ENCODE measurements around the gene FMOD.

FMOD gene

GRCh38 chr1:203364094-203364801, 13.3 kb upstream of the FMOD start:
- Histone ChIP-seq H3F3A (ENCODE audit: insufficient read depth) (no peaks in the 10 kb centered on the region), H3K27me3 (ENCODE audit: low read length) (no peaks in the 10 kb centered on the region), H3K4me3 (ENCODE audit: insufficient read depth, low read length, poor library complexity, severe bottlenecking) (no peak overlapping the region), H2AFZ (ENCODE audit: low read depth, low read length, severe bottlenecking) (no peak overlapping the region), H4K20me1 (ENCODE audit: low read depth, low read length) (no peaks in the 10 kb centered on the region), H3K4me2 (ENCODE audit: low read depth, low read length, poor library complexity, severe bottlenecking) (no peak overlapping the region), H3K79me2 (ENCODE audit: insufficient read depth, low read length) (no peaks in the 10 kb centered on the region), H3K9me3 (ENCODE audit: insufficient read depth, low read length) (no peaks in the 10 kb centered on the region), H3K36me3 (ENCODE audit: low read length) (no peaks in the 10 kb centered on the region), H3K9me2 (replicated peaks; ENCODE audit: insufficient read depth, low read length) (no peaks in the 10 kb centered on the region), H3K27ac (ENCODE audit: low read depth, low read length) (no peak overlapping the region), H3K9ac (ENCODE audit: low read length) (no peak overlapping the region)
- TF ChIP-seq EZH2phosphoT487 (conservative IDR thresholded peaks at IDR 0.05; ENCODE audit: low read length), result no peak
- no peak for TF ChIP-seq CTCF (IDR thresholded peaks at IDR 0.05; ENCODE audit: insufficient read depth, low read length, poor library complexity, severe bottlenecking)

- TF ChIP-seq EZH2phosphoT487 (conservative IDR thresholded peaks at IDR 0.05; ENCODE audit: low read length) (no peak), CTCF (IDR thresholded peaks at IDR 0.05; ENCODE audit: insufficient read depth, low read length, poor library complexity, severe bottlenecking) (no peak)
- H3K4me2 ChIP-seq (ENCODE audit: low read depth, low read length, poor library complexity, severe bottlenecking), result no peak overlapping the region
These were observed 11.8 kb upstream of the FMOD start for GRCh38 chr1:203362720-203363025.

GRCh38 chr1:203361945-203362719, 11.2 kb upstream of the FMOD start:
- peak overlapping the region; percentile 22; the same call in 1 of the 2 replicates for H3K27ac ChIP-seq (ENCODE audit: low read depth, low read length)
- TF ChIP-seq CTCF (IDR thresholded peaks at IDR 0.05; ENCODE audit: insufficient read depth, low read length, poor library complexity, severe bottlenecking) (no peak), EZH2phosphoT487 (conservative IDR thresholded peaks at IDR 0.05; ENCODE audit: low read length) (no peak)
- no peaks in the 10 kb centered on the region for H3K27me3 ChIP-seq (ENCODE audit: low read length)
- H2AFZ ChIP-seq (ENCODE audit: low read depth, low read length, severe bottlenecking), result peak overlapping the region; percentile 52
- H3K36me3 ChIP-seq (ENCODE audit: low read length), result no peaks in the 10 kb centered on the region
- peak overlapping the region; percentile 31; the same call in 1 of the 2 replicates for H3K9ac ChIP-seq (ENCODE audit: low read length)
- no peaks in the 10 kb centered on the region for H3F3A ChIP-seq (ENCODE audit: insufficient read depth)
- no peak overlapping the region for H3K4me3 ChIP-seq (ENCODE audit: insufficient read depth, low read length, poor library complexity, severe bottlenecking)
- no peaks in the 10 kb centered on the region for H3K9me3 ChIP-seq (ENCODE audit: insufficient read depth, low read length)
- no peaks in the 10 kb centered on the region for H4K20me1 ChIP-seq (ENCODE audit: low read depth, low read length)
- no peaks in the 10 kb centered on the region for H3K79me2 ChIP-seq (ENCODE audit: insufficient read depth, low read length)
- H3K9me2 ChIP-seq (replicated peaks; ENCODE audit: insufficient read depth, low read length), result no peaks in the 10 kb centered on the region
- H3K4me2 ChIP-seq (ENCODE audit: low read depth, low read length, poor library complexity, severe bottlenecking), result peak overlapping the region; percentile 20

More at GRCh38 chr1:203362720-203363025, 11.8 kb upstream of the FMOD start:
- Histone ChIP-seq H3K79me2 (ENCODE audit: insufficient read depth, low read length) (no peaks in the 10 kb centered on the region), H3K27ac (ENCODE audit: low read depth, low read length) (no peak overlapping the region), H4K20me1 (ENCODE audit: low read depth, low read length) (no peaks in the 10 kb centered on the region), H3K9ac (ENCODE audit: low read length) (no peak overlapping the region), H3K4me3 (ENCODE audit: insufficient read depth, low read length, poor library complexity, severe bottlenecking) (no peak overlapping the region), H3F3A (ENCODE audit: insufficient read depth) (no peaks in the 10 kb centered on the region), H3K36me3 (ENCODE audit: low read length) (no peaks in the 10 kb centered on the region), H3K9me3 (ENCODE audit: insufficient read depth, low read length) (no peaks in the 10 kb centered on the region), H2AFZ (ENCODE audit: low read depth, low read length, severe bottlenecking) (no peak overlapping the region), H3K27me3 (ENCODE audit: low read length) (no peaks in the 10 kb centered on the region), H3K9me2 (replicated peaks; ENCODE audit: insufficient read depth, low read length) (no peaks in the 10 kb centered on the region)
